H1 (cell line): ENCODE data around the gene XKR7. TPM values are rescaled to one million over a fixed set of nuclear protein-coding genes. Genes with fewer than 3 reads are reported as not detected.

Experiments
- ASH2L ChIP-seq: fragments of 200-600, 300-600 bp; sonication (generic); IDR thresholded peaks from one replicate; pipeline ENCODE4 v1.7.1; 2017; ENCODE audit warnings: low read length
- CEBPB ChIP-seq: IDR thresholded peaks from 2 replicates; pipeline ENCODE4 v1.6.1; 2012; ENCODE audit warnings: low read depth, low read length
- CHD7 ChIP-seq: fragments of 300-600 bp; sonication (generic); IDR thresholded peaks from 2 replicates; pipeline ENCODE4 v1.7.1; 2012; ENCODE audit warnings: low read length, moderate library complexity, mild to moderate bottlenecking, inconsistent platforms; ENCODE audit not compliant: insufficient replicate concordance
- EGR1 ChIP-seq: IDR thresholded peaks from 2 replicates; pipeline ENCODE4 v1.6.1; 2011; ENCODE audit warnings: low read depth, low read length, borderline replicate concordance
- NANOG ChIP-seq: IDR thresholded peaks from 2 replicates; pipeline ENCODE4 v1.6.1; 2011; ENCODE audit warnings: low read length, low read depth, mild to moderate bottlenecking, inconsistent platforms; ENCODE audit not compliant: insufficient read depth, poor library complexity, severe bottlenecking
- SAP30 ChIP-seq: fragments of 300-600 bp; sonication (generic); IDR thresholded peaks from 2 replicates; pipeline ENCODE4 v1.7.1; 2012; ENCODE audit warnings: low read length, moderate library complexity, mild to moderate bottlenecking, inconsistent platforms; ENCODE audit not compliant: insufficient read depth, insufficient replicate concordance
- SIX5 ChIP-seq: IDR thresholded peaks from 2 replicates; pipeline ENCODE4 v1.6.1; 2011; ENCODE audit warnings: mild to moderate bottlenecking, low read depth, low read length
- polyA plus RNA-seq, 7 experiments: library from polyadenylated mRNA; depleted of rRNA in 3 of 7; stranded (reverse) in 5 of 7; unstranded in 2 of 7; fragments of >200 nt in 5 of 7; fragments of 200-250 nt in 2 of 7; gene quantifications; 1 replicate in 5 of 7; 2 replicates in 1 of 7; 4 replicates in 1 of 7; pipeline versions ENCODE4 v1.2.1 to v1.2.3, GENCODE V29; 2011 to 2013; ENCODE audit warnings: missing spikeins in 2 of 7, mixed read lengths in 2 of 7
- total RNA-seq: library from RNA; stranded (reverse); fragmentation: NEBNext Ultra II Directional; extraction: Animal tissue kit (Norgen Biotek cat#: 25700); gene quantifications from 2 replicates; pipeline ENCODE4 v1.2.1, GENCODE V29; 2021

XKR7 gene
- total and polyA plus RNA-seq, 2 of the 8 experiments (the other 6 are each of a cell fraction or from before 2014, with no cell fraction given) = 1.8 to 2.4 TPM

GRCh38 chr20:31945319-31945718 lies 22.6 kb upstream of the XKR7 start (continued):
- TF ChIP-seq SIX5 (no peak), EGR1 (no peak), CEBPB (no peak), NANOG (no peak), CHD7 (no peak), ASH2L (no peak), SAP30 (no peak)
